UCSD-AML1 (cell line): Measurements from ENCODE around the gene TAAR9.

Experiments used
- DNase-seq: peaks from one replicate; lab custom pipeline; 2025; ENCODE audit not compliant: unreplicated experiment; lab: John Stamatoyannopoulos, UW

TAAR9 gene

DNA sequence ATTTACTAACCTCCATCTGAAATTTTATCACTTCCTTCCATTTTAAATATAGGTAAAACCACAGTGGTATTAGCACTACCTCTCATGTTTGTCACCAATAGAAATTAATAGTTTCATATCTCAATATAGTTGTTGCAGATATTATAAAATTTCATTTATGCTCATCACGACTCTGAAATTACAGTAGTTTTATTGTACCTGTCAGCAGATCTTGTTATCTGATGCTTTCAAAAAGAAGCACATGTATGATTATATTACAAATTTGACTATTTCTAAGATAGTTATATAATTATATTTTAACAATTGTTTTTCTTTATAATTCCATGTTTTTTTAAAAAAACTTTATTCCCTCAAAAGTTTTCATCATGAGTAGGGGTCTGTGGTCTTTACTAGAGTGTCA is 46.6 kb downstream of the TAAR9 start:
- no peak for DNase-seq

DNA sequence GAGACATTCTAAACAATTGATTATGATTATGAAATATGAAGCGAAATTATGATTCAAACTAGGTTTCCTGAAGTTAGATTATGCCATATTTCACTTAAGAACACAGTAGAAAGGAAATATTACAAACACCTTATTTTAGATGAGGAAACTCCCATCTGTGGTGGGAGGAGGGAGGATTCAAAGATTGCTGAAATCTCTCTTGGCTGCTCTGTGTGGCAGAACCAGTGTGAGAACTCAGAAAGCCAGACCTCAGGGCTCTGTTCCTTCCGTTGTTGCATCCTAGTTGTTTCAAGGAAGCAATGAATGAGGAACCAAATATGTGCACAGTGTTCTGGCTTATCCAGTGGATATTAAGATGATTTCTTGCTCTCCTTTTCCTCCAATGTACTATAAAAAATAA is 49.3 kb downstream of the TAAR9 start:
- no peak for DNase-seq
